Urinary bladder (tissue), 4 donors: ENCODE measurements around the gene SMYD2. TPM values are rescaled to one million over a fixed set of nuclear protein-coding genes. Genes with fewer than 3 reads are reported as not detected.

Experiments used
- DNase-seq: peaks from one replicate; pipeline ENCODE4 v3.0.0-alpha.2; 2015; ENCODE audit errors: extremely low spot score
- H3K27ac ChIP-seq: one replicate; pipeline ENCODE4 v1.5.1; 2013; ENCODE audit warnings: low read depth, mild to moderate bottlenecking, moderate library complexity
- H3K36me3 ChIP-seq: one replicate; pipeline ENCODE4 v1.6.1; 2013; ENCODE audit warnings: mild to moderate bottlenecking, moderate library complexity; ENCODE audit not compliant: insufficient read depth
- H3K4me1 ChIP-seq: one replicate; pipeline ENCODE4 v1.6.1; 2013; ENCODE audit warnings: mild to moderate bottlenecking, moderate library complexity; ENCODE audit not compliant: insufficient read depth
- H3K4me3 ChIP-seq: one replicate; pipeline ENCODE4 v1.5.1; 2013; ENCODE audit warnings: low read depth, low read length
- WGBS: extraction: QIAGEN DNeasy Blood & Tissue Kit; methylation state at CpG from one replicate; pipeline ENCODE4 v1.1.7; 2013; 5-methylcytosine and 5-hydroxymethylcytosine counted together
- polyA plus RNA-seq: library from polyadenylated mRNA; stranded (reverse); fragments of 200-250 nt; gene quantifications from one replicate; pipeline ENCODE4 v1.2.3, GENCODE V29; 2013
- total RNA-seq: library from RNA; depleted of rRNA; stranded (reverse); fragments of >200 nt; gene quantifications from one replicate; pipeline ENCODE4 v1.2.3, GENCODE V29; 2014
- donor health status: healthy with polysubstance abuse.
- donor health status: healthy.

SMYD2 gene
- total and polyA plus RNA-seq, 2 donors = 13.0 to 41.7 TPM

GRCh38 chr1:214360525-214361164, 79.7 kb downstream of the SMYD2 start:
- no peak overlapping the region for H3K27ac ChIP-seq
- H3K4me1 ChIP-seq = no peaks in the 10 kb centered on the region
- no peak for DNase-seq
- 76% methylated on average over 3 of the region's 3 CpGs for WGBS
- H3K4me3 ChIP-seq = no peak overlapping the region
- H3K36me3 ChIP-seq = peaks cover 3% of the 10 kb centered on the region

- no peaks in the 10 kb centered on the region for H3K4me1 ChIP-seq
- 49% methylated on average over 1 of the region's 1 CpG for WGBS
- no peak overlapping the region for H3K4me3 ChIP-seq
- peaks cover 3% of the 10 kb centered on the region for H3K36me3 ChIP-seq
- no peak for DNase-seq
- H3K27ac ChIP-seq = no peak overlapping the region
Measured at GRCh38 chr1:214361636-214362035, 80.7 kb downstream of the SMYD2 start.

- Histone ChIP-seq H3K4me1 (no peaks in the 10 kb centered on the region), H3K27ac (no peak overlapping the region), H3K4me3 (no peak overlapping the region), H3K36me3 (no peaks in the 10 kb centered on the region)
- 79% methylated on average over 9 of the region's 9 CpGs for WGBS
- no peak for DNase-seq
Measured at GRCh38 chr1:214362188-214362882, 81.4 kb downstream of the SMYD2 start.

GRCh38 chr1:214363386-214363785, 82.4 kb downstream of the SMYD2 start:
- 84% methylated on average over 4 of the region's 4 CpGs for WGBS
- no peak overlapping the region for H3K27ac ChIP-seq
- no peak for DNase-seq
- H3K4me3 ChIP-seq = no peak overlapping the region
- H3K36me3 ChIP-seq = no peaks in the 10 kb centered on the region
- no peaks in the 10 kb centered on the region for H3K4me1 ChIP-seq

GRCh38 chr1:214364386-214364785, 83.4 kb downstream of the SMYD2 start:
- Histone ChIP-seq H3K4me3 (no peak overlapping the region), H3K36me3 (no peaks in the 10 kb centered on the region), H3K27ac (no peak overlapping the region), H3K4me1 (no peaks in the 10 kb centered on the region)
- DNase-seq = no peak
- 78% methylated on average over 12 of the region's 12 CpGs for WGBS

- WGBS = 82% methylated on average over 4 of the region's 4 CpGs
- DNase-seq = no peak
- H3K36me3 ChIP-seq = no peaks in the 10 kb centered on the region
- no peak overlapping the region for H3K27ac ChIP-seq
- H3K4me3 ChIP-seq = no peak overlapping the region
- no peaks in the 10 kb centered on the region for H3K4me1 ChIP-seq
Measured at GRCh38 chr1:214364786-214365295, 83.9 kb downstream of the SMYD2 start.

GRCh38 chr1:214367841-214368240, 86.9 kb downstream of the SMYD2 start:
- WGBS = 96% methylated on average over 5 of the region's 5 CpGs
- Histone ChIP-seq H3K36me3 (no peaks in the 10 kb centered on the region), H3K4me1 (no peaks in the 10 kb centered on the region), H3K4me3 (no peak overlapping the region), H3K27ac (no peak overlapping the region)
- no peak for DNase-seq

GRCh38 chr1:214369364-214369763, 88.4 kb downstream of the SMYD2 start:
- Histone ChIP-seq H3K4me1 (no peaks in the 10 kb centered on the region), H3K36me3 (no peaks in the 10 kb centered on the region), H3K4me3 (no peak overlapping the region), H3K27ac (no peak overlapping the region)
- WGBS = 93% methylated on average over 8 of the region's 8 CpGs
- no peak for DNase-seq

GRCh38 chr1:214370615-214371014, 89.7 kb downstream of the SMYD2 start:
- Histone ChIP-seq H3K4me3 (no peak overlapping the region), H3K4me1 (no peaks in the 10 kb centered on the region), H3K27ac (no peak overlapping the region), H3K36me3 (no peaks in the 10 kb centered on the region)
- DNase-seq = no peak
- WGBS = 81% methylated on average over 3 of the region's 3 CpGs

- WGBS = 51% methylated on average over 5 of the region's 5 CpGs
- DNase-seq = no peak
- Histone ChIP-seq H3K27ac (no peak overlapping the region), H3K36me3 (no peaks in the 10 kb centered on the region), H3K4me1 (no peaks in the 10 kb centered on the region), H3K4me3 (no peak overlapping the region)
Measured at GRCh38 chr1:214372092-214372491, 91.1 kb downstream of the SMYD2 start.

- Histone ChIP-seq H3K4me1 (no peaks in the 10 kb centered on the region), H3K4me3 (no peak overlapping the region), H3K36me3 (no peaks in the 10 kb centered on the region), H3K27ac (no peak overlapping the region)
- 82% methylated on average over 2 of the region's 2 CpGs for WGBS
- no peak for DNase-seq
Measured at GRCh38 chr1:214377485-214377884, 96.5 kb downstream of the SMYD2 start.

GRCh38 chr1:214377886-214378285, 96.9 kb downstream of the SMYD2 start:
- Histone ChIP-seq H3K4me3 (no peak overlapping the region), H3K27ac (no peak overlapping the region), H3K36me3 (no peaks in the 10 kb centered on the region), H3K4me1 (no peaks in the 10 kb centered on the region)
- whole genome bisulfite sequencing = 69% methylated on average over 9 of the region's 9 CpGs
- no peak for DNase-seq

GRCh38 chr1:214378492-214378891, 97.5 kb downstream of the SMYD2 start:
- no peak for DNase-seq
- WGBS = 78% methylated on average over 8 of the region's 8 CpGs

GRCh38 chr1:214379236-214379970, 98.4 kb downstream of the SMYD2 start:
- Histone ChIP-seq H3K27ac (no peak overlapping the region), H3K4me3 (no peak overlapping the region), H3K36me3 (peaks cover 4% of the 10 kb centered on the region), H3K4me1 (no peaks in the 10 kb centered on the region)
- DNase-seq = no peak
- WGBS = 84% methylated on average over 6 of the region's 6 CpGs

More at GRCh38 chr1:214378492-214378891, 97.5 kb downstream of the SMYD2 start:
- Histone ChIP-seq H3K4me3 (no peak overlapping the region), H3K36me3 (peaks cover 2% of the 10 kb centered on the region), H3K27ac (no peak overlapping the region), H3K4me1 (no peaks in the 10 kb centered on the region)
